Stimulated activated CD8-positive, alpha-beta memory T cell treated with anti-CD3 and anti-CD28 coated beads, Interleukin-15, amount 100 ng/mL, for 24 hours (primary cell): ENCODE measurements around the gene JAG2.

ENCODE experiments used
- DNase-seq: peaks from one replicate; pipeline ENCODE4 v3.0.0-alpha.2; 2020; ENCODE audit warnings: low read depth

The JAG2 gene

DNA sequence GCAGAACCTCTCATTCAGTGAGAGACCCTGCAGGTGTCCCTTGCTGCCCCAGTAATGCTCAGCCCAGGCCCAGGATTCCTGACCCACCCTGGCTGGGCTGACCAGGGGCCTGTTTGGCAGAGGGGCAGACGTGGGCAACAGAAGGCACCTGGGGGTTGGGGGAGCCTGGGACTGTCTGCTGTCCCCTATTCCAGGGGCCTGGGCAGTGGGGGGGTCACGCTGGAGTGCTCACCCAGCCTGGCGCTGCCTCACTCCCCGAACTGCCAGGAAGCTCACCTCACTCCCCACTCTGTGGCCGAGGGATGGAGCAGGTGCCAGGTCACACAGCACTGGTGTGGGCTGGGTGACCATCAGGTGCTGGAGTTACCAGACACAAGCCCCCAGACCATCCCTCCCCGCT lies 35.1 kb upstream of the JAG2 start:
- no peak for DNase-seq

DNA sequence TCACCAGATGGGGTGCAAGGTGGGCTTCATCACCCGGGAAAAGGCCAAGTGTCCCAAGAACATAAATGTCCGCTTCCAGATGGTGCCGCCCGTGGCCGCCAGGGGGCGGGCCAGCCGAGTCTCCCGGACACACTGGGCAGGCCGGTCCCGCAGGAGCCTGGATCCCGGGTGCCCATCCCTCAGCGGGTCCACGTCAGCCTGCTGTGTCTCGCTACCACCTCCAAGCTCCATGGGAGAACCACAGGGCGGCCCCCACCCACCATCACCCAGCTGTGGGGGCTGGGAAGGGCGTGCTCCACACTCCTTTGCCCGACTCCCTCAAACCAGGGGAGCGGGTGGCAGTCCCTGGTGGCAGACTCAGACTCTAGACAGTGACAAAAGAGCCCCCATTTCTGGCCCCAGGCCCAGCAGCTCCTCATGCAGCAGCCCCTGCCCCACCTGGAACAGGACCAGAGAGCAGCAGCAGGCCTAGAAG lies 34.5 kb upstream of the JAG2 start:
- DNase-seq: peak; percentile 39

DNA sequence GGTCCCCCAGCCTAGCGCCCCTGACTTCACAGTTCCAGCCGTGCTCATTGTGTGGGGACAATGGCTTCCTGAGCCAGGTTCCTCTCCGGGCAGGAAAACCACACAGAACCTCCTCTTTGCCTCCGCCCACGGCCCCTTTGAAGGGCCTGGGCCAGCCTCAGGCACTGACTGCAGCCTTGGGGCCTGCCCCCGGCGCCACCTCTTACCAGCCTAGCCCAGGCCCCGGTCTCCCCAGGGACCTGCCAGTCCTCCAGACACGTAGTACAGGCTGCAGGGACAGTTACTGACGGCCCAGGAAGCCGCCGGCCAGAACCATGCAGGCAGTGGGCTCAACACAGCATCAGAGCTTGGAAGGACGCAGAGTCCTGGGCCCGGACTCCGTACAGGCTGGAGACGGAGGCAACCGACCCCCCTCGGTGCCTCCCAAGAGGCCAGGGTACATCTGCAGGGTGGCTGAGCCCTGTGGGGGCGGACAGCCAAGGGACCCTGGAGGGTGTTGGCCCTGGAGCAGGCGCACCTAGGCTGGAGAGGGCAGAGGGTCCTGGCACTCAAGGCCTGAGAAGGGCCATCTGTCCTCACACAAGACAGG lies 33.4 kb upstream of the JAG2 start:
- DNase-seq: no peak

DNA sequence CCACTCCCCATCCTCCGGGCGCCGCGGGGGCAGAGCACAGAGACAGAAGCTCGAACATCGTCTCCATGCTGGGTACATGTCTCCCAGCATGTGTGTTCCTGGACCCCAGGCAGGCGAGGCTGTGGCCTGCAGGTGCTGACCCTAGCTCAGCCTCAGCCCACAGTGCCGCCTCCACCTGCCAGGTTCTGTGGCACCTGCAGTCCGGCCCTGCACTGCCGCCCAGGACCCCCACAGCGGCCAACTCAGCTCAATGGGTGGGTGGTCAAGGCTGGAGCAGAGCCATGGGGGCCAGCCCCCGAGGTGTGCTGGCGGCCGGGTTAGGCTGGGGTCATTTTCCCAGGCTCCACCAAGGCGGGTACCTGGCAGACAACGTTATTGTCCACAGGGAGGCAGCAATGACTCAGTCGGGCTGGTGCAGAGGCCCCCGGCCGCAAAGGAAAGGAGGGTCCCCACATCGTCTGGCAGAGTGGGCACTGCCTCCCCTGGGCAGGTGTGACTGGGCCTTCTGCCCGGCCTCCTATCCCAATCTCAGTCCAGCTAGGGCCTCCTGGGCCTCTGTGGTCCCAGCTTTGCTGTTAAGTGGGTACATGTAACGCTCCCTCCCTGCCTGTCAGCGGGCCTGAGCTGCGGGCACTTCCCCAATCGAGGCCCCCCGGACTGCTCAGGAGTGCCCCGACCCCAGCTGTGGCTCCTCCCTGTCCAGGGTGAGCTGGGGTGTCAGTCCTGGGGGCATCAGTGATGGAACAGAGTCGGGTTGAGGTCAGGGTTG lies 32.8 kb upstream of the JAG2 start:
- no peak for DNase-seq

DNA sequence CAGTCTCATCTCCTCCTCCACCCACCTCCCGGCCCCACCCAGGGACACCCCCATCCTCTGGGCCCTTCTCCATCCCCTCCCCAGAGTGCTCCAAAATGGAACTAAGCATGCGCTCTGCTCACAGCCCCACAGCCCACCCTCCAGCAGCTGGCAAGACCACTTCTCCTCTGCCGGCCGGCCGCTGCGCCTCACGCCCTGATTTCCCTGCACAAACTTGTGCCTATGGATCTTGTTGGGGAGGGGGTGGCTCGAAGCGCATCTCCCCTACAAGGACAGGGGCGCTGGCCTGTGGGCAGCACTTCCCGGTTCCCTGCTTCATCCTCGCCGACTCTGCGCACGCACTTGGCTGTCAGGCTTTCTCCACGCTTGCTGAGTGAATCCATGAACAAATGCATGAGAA lies 32.1 kb upstream of the JAG2 start:
- no peak for DNase-seq

DNA sequence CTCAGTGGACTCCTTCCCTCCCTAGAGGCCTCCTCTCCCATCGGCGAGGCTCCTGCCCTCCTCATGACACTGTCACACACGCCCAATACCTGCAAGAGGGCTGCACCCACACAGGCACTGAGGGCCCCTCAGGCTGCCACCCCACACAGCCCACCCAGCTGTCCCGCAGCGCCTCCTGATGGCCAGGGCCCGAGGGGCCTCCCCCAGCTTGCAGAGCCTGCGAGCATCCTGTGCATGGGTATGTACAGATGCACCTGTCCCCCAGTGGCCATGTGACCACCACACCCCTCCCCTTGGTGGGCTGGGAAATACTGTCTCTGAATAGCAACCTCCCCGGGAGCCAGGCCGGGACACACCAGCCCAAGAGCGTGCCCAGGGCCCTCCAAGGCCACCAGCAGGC lies 31.5 kb upstream of the JAG2 start:
- no peak for DNase-seq

DNA sequence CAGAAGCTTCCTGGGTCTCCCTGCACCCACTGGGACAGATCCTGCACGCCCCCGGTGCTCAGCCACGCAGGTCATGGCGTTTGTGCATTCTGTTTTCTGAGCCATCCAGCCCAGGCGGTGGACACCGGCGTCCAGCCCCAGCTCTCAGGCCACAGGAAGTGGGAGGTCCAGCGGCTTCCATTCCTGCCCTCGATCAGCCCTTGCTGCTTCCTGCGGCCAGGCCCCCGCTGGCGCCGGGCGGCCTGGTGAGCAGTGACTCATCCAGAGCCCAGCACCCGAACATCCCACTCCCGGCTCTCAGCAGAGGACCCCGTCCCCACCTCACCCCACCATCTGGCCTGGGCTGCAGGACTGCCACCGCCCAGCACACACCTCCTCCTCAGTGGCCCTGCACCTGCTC lies 30.5 kb upstream of the JAG2 start:
- no peak for DNase-seq

DNA sequence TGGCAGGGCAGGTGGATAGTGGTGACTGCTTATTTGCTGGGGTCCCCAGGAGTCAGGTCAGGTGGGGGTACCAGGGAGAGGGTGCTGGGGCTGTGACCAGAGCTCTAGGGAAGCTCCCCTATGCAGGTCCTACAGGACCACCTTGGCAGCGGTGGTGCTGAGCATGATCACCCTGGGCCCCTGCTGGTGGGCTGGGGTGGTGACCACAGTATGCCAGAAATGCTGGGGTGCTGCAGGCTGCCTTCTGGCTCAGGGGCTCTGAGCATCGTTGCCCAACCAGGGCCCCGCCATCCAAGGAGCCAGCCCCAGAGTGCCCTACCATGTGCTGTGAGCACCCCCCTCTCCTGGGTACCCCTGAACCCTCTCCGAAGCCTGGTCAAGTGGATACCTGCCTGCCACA lies 30.0 kb upstream of the JAG2 start:
- DNase-seq: no peak

DNA sequence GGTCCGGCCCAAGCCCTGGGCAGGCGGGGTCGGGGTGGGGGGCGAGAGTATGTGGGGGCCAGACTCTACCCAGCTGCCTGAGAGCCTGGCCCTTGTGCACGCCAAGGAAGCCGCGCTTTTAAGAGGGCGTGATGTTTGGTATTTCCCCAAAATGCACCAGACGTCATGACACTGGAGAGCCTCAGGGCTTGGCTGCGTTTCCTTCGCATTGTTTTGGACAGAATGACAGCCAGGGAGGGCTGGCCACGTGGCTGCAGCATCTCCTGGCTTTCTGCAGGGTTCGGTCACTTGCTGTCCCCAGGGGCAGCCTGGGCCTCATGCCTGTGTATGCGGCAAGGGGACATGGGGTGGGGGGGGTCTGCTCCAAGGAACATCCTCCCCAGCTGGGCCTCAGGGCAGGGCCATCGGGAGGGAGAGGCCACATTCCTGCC lies 28.6 kb upstream of the JAG2 start:
- DNase-seq: no peak

DNA sequence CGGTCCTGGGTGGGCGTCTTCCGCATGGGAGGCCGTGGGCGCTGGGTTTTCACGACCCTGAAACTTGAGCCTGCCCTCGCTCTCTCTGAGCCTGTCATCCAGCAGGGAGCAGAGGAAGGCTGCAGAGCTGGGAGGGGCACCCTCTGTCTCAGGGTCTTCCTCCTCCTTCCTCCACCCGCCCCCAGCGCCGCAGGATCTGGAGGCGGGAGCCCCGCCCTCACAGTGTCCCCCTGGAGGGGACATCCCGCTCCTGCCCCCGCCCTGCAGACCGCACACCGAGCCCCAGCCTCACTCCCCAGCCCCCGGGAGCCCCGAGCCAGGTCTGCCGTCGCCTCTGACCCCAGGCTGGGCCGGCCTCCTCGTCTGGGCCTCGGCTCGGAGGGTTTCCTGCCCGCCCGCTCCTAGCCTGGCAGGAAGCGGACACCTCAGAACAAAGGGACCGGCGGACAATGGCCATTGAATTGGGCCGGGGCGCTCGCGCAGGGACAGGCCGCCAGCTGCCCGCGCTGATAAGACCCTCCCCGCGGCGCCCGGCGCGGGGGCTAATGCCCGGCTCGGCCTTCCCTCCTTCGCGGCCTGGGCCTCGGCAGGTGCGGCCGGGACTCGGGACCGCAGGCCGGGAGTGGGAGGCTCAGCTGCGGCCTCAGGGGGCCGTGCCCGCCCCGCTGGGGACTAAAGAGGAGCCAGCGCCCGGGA lies 27.8 kb upstream of the JAG2 start:
- DNase-seq: no peak

DNA sequence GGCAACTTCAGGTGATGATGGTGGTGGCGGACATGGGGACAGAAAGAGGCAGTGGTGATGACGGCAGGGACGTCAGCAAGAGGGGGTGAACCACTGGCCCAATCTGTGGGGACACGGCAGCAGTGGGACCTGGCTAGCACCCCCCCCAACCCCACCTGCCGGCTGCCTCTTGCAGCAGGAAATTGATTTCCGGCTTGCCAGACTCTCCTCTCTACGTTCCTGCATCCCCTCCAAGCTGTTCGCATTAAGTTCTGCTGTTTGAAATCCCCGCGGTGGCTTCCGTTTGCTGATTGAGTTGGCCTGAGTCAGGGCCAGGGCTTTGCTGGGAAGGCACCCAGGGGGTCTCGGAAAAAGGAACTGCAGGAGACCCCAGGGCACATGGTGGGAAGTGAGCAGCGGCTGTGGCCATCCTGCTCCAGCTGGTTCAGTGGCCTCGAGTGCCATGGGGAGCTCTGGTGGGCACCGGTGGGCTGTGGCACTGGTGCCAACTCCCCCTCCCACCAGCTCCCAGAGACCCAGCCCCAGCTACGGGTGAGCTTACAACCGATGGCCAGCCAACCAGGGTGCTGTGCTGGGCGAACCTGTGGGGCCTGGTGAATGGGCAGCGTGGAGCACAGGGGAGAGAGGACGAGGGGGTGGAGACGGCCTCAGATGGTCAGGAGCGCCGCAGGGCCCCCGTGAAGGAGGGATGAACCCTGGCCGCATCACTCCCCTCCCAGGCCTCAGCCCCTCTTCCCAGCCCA lies 27.1 kb upstream of the JAG2 start:
- no peak for DNase-seq

DNA sequence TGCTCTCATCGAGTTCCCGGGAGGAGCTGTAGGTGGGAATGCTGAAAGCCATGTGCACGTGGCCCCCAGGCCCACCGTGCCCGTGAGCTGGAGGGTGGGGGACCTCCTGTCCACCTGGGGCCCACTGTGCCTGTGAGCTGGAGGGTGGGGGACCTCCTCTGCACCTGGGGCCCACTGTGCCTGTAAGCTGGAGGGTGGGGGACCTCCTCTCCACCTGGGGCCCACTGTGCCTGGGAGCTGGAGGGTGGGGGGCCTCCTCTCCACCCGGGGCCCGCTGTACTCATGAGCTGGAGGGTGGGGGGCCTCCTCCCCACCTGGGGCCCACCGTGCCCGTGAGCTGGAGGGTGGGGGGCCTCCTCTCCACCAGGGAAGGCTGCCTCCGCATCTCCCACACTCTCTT lies 26.5 kb upstream of the JAG2 start:
- DNase-seq: no peak

DNA sequence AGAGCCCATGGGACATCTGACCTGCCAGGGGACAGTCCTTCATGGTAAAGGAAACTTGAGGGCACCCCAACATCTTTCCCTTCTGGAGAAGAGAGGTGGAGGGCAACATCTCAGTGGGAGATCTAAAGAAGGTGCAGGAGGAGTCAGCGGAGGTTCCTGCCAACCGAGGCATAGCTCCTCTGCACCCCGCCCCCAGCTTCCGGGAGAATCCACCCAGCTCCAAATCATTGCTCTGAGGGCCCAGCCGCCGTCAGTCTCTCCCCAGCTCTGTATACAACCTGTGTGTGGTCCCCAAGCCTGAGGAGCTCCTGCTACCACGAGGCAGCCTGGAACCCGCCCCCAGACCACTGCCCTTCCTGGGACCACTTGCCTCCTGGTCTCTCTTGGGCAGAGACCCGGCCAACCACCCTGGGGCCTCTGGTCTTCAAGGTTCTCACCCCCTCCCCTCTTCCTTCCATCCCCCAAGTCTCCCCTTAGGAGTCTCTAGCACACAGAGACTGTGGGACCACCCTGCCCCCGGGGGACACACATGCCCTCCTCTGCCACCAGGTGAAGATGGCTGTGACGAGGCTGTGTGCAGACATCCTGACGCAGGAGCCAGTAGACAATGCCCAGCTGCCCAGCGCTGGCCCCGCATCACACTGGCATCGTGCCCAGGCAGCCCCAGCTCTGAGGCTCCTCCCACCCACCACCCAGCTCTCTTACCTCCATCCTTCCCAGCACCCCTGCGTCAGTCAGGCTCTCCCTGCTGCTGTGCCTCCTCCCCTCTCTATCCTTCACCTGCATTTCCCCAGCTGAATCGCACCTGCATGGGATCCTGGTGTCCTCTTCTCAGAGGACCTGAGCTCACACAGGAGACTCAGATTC lies 25.6 kb upstream of the JAG2 start:
- no peak for DNase-seq

DNA sequence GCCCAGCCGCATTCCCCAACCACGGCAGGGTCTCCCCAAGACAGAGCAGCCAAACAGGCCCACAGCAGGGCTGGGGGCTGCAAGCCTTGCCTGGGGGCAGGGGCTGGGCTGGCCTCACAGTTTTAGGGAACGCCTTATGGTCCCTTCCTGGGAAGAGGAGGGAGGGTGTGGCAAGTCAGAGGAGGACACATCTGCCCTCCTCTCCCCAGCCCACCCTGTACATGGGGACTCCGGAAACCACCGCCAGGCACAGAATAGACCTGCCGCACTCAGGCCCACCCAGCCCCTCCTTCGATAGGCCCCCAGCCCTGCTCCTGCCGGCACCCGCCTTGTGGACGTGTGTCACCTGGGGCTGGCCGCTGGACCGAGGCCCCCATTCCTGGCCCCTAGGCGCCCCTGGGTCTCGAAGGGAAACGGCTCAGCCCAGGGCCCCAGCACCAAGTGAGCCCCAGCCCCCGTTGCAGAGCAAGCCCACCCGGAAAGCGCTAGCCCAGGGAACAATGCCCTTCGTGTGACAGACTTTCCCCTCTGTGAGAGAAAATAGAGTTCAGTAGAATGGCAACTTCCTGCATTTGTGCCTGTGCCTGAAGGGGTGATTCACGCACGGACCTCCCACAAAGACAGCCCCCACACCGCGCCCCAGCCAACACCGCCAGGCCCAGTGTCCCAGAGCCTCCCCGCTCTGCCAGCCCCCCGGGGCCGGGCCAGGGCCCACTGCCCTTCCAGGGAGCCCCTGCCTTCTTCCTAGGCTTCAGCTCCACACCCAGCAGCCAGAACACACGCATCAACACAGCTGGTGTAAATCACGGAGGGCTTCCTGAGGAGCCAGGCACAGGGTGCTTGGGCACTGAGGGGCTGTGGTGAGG lies 24.5 kb upstream of the JAG2 start:
- DNase-seq: no peak

DNA sequence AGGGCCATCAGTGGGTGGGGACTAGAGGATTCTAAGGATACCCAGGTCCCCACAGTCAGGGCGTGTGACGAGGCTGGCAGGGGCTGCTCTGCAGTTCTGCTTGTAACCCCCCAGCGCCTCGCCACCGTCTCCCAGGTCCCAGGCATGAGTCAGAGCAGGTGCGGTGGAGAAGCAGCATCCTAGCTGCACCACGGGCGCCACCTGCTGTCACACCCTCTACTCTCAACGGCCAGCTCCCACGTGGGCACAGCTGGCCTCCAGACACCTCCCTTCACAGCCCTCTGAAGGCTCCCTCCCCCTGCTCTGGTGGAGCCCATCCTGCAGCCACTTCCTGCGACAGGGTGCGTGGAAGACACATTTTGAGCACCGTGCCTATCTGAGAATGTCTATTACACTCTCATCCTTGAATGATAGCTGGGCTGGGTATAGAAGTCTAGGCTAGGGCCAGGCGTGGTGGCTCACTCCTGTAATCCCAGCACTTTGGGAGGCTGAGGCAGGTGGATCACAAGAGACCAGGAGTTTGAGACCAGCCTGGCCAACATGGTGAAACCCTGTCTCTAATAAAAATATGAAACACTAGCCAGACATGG lies 19.5 kb upstream of the JAG2 start:
- no peak for DNase-seq

DNA sequence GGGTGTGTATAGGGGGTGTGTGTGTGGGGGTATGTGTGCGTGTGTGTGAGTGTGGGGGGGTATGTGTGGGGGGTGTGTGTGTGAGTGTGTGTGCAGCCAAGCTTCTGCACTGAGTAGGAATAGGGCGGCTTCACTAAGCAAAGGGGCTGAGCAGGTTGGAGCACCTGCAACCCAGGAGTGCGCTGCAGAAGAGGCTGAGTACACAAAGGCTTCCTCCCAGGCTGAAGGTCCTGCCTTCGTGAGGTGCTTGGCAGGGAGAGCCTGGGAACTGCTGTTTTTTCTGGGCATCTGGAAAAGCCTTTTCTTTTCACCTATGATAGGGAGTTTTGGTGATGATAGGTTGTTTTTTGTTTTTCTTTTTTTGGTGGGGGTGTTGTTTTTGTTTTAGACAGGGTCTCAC lies 18.5 kb upstream of the JAG2 start:
- DNase-seq: no peak

DNA sequence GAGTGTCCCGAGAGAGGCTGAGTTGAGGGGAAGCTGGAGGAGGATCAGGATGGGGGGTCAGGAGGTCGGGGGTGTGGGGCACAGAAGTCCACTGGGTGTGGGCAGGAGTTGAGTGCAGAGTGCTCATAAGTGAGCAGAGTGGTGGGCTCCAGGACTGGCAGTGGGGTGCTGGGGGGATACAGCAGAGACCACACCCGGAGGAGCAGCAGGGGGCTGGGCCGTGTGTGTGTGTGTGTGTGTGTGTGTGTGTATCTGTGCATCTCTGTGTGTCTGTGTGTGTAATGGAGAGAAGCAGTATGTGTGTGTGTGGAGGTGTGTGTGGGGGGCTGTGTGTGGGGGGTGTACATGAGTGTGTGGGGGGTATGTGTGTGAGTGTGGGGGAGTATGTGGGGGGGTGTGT lies 17.4 kb upstream of the JAG2 start:
- DNase-seq: no peak

DNA sequence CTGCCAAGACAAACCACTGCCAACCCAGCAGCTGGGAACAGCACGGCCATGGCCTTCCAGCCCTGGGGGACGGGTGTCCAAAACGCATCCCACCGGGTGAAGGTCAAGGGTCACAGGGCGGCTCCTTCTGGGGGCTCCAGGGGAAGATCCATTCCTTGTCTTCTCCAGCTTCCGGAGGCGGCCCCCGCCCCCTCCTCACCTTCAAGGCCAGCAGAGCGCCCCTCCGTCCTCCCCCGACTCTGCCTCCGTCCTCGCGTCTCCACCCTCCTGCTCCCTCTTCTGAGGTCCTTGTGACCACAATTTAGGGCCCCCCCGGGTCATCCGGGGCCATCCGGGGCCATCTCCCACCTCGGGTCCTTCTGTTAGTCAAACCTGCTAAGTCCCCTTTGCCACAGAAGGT lies 16.4 kb upstream of the JAG2 start:
- no peak for DNase-seq

DNA sequence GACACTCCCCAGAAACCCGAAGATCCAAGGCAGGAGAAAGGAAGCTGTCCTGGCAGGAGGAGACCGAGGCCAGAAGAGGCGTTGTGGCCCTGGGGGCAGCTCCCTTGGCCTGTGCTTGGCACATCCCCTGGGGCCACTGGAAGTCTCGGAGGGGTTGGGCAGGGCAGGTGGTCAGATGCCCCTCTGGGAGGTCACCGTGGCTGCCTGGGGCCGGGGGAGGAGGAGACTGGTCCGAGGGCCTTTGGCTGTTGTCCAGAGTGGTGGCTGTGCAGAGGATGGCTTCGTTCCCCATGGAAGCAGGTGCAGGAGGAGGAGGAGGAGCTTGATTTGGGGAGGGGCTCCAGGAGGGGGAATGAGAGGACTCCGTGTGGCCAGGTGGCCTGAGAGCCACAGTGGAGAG lies 15.9 kb upstream of the JAG2 start:
- DNase-seq: no peak

DNA sequence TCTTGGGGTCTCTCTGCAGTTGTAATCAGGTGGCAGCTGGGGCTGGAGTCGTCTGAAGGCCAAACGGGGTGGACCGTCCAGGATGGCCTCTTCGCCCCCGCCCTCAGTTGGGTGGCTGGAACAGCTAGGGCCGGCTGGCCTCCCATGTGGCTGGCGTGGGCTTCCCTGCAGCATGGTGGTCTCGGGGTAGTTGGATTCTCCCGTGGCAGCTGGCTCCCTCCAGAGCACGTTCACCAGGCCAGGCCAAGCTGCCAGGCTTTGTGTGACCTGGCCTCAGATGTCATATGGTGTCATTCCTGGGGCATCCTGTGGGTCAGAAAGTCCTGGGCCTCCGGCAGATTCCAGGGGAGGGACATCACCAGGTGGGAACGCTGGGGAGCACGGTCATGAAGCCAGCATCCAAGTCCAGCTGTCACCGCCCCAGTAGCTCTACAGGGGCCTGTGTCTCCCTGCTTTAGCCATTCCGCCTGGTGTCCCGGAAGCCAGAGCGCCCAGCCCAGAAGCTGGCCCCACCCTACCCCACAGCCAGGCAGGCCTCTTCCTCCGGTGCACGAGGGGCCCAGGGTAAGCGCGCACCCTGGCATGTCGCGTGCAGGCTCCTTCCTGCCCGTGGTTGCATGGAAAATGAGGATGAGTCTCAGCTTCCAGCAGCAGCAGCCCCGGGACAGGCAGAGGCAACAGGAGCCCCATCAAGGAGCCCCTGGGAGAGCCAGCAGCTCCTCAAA lies 13.9 kb upstream of the JAG2 start:
- DNase-seq: no peak
